ENCODE measurements around the gene MYCN. TPM values are rescaled to one million over a fixed set of nuclear protein-coding genes. Genes with fewer than 3 reads are reported as not detected.

Gene MYCN
- total and polyA plus RNA-seq, 2 of the 13 experiments (the other 11 are each of a cell fraction or from before 2014, with no cell fraction given) = not detected

GRCh38 chr2:15939556-15939853, 845 bp upstream of the MYCN start (continued):
- peak; percentile 89 for TF ChIP-seq HNRNPLL (IDR thresholded peaks at IDR 0.05; ENCODE audit: low read depth, low read length, poor library complexity, severe bottlenecking)
- 0 out of 2 replicates have a peak, but pooled peaks have one; percentile 44 for TF ChIP-seq ZNF598 (CRISPR knock-in tag; IDR thresholded peaks at IDR 0.05; ENCODE audit: borderline replicate concordance)
- no peak for TF ChIP-seq U2AF2 (IDR thresholded peaks at IDR 0.05; ENCODE audit: low read depth, low read length)
- TF ChIP-seq DBP (CRISPR knock-in tag; IDR thresholded peaks at IDR 0.05; ENCODE audit: not compliant biosample characterization) = no peak
- no peak for TF ChIP-seq ZNF18 (CRISPR knock-in tag; IDR thresholded peaks at IDR 0.05; ENCODE audit: insufficient replicate concordance)
- no peak for TF ChIP-seq ZNF550 (CRISPR knock-in tag; IDR thresholded peaks at IDR 0.05; ENCODE audit: borderline replicate concordance)
- peak; percentile 46; the same call in 1 of the 2 replicates for TF ChIP-seq SRY (CRISPR knock-in tag; IDR thresholded peaks at IDR 0.05)
- TF ChIP-seq ZKSCAN5 (CRISPR knock-in tag; IDR thresholded peaks at IDR 0.05) = no peak
- peak; percentile 17 for TF ChIP-seq TEAD3 (CRISPR knock-in tag; optimal IDR thresholded peaks at IDR 0.05; ENCODE audit: borderline replicate concordance)
- TF ChIP-seq ZNF142 (CRISPR knock-in tag; IDR thresholded peaks at IDR 0.05) = no peak
- TF ChIP-seq HNF1B (CRISPR knock-in tag; IDR thresholded peaks at IDR 0.05) = no peak
- 0 out of 2 replicates have a peak, but pooled peaks have one; percentile 23 for TF ChIP-seq CENPT (CRISPR knock-in tag; IDR thresholded peaks at IDR 0.05; ENCODE audit: low read depth)
- no peak for TF ChIP-seq MYNN (CRISPR knock-in tag; IDR thresholded peaks at IDR 0.05; ENCODE audit: low read depth)
- TF ChIP-seq HIC2 (CRISPR knock-in tag; IDR thresholded peaks at IDR 0.05; ENCODE audit: low read depth) = no peak
- no peak for TF ChIP-seq ZNF563 (CRISPR knock-in tag; IDR thresholded peaks at IDR 0.05)
- no peak for TF ChIP-seq ZNF207 (IDR thresholded peaks at IDR 0.05; ENCODE audit: borderline replicate concordance)

Measured in HepG2 (cell line).